ENCODE results near the gene TUBGCP5.

The TUBGCP5 gene

DNA sequence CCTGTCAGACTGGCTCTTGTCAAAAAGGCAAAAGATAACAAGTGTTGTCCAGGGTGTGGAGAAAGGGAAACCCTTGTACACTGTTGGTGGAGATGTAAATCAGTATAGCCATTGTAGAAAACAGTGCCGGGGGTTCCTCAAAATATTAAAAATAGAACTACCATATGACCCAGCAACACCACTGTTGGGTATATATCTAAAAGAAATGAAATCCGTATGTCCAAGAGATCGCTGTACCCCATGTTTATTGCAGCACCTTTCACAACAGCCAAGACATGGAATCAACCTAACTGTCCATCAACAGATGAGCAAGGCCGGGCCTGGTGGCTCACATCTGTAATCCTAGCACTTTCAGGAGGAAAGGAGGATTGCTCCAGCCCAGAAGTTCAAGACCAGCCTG lies 65.4 kb downstream of the TUBGCP5 start:
- no peak for DNase-seq

DNA sequence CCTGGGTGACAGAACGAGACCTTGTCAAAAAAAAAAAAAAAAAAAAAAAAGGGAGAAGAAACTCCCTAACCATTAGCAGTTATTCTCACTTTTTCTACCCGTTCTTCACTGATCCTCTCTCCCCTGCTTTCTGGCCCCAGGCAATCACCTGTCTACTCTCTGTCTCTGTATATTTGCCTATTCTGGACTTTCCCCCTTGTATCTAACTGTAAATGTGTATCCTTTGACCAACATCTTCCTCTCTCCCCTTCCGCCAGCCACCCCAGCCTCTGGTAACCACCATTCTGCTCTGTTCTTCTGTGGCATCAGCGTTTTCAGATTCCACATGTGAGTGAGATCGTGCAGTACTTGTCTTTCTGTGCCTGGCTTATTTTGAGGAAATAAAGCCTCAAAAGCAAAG lies 66.1 kb downstream of the TUBGCP5 start:
- no peak for DNase-seq

DNA sequence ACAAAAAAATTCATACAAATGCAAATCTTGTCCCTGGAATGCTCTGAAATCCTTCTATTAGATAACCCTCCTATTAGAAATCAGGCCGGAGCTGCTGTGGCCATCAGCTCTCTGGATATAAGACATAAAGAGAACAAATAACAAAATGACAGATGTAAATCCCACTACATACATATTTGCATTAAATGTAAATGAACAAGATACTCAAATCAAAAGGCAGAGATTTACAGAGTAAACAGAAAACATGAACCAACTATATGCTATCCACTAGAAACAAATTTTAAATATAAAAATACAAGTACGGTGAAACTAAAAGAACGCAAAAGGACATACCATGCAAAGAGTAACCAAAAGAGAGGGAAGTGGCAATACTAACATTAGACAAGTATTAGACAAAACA lies 69.9 kb downstream of the TUBGCP5 start:
- DNase-seq: no peak

DNA sequence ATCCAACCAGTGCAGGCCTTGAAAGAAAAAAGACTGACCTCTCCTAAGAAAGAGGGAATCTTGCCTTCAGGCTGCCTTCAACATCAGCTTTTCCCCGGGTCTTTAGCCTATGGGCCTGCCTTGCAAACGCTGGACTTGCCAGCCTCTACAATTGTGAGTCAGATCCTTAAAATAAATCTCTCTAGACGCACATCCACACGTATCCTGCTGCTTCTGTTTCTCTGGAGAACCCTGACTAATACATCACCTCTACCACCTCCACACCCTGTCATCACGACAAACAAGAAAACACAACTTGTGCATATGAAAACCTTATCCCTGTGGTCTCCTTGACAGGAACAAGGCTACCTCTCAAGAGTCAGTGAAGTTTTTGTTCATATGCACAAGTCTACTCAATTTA lies 71.0 kb downstream of the TUBGCP5 start:
- no peak for DNase-seq

DNA sequence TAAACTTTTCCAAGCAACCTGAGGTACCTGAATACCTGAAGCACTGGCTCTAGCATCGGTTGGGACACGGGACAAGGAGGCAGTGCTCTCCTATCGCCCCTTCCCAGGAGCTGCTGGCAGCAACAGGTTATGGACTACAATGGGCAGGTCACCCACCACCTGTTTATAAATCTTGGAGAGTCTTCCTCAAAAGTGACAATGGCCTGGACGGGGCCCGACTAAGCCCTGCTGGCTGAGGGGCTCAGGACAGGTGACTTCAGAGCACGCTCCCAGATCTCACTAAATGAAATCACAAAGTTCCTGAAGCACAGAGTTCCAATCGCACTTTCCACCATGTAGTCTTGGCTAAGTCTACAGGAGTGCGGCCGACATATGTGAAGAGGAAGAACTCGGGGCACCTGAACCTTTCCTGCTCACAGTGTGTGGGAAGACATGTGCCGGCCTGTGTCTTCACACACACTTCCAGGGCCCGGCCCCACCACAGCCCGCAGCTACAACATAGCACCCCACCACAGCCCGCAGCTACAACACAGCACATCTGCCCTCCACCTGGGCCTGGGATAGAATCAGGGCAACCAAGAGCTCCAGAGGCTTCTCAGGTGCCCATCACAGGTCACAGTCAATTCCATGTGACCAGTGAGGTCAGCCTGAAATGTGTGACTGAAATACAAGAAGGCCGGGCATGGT lies 72.1 kb downstream of the TUBGCP5 start:
- no peak for DNase-seq

DNA sequence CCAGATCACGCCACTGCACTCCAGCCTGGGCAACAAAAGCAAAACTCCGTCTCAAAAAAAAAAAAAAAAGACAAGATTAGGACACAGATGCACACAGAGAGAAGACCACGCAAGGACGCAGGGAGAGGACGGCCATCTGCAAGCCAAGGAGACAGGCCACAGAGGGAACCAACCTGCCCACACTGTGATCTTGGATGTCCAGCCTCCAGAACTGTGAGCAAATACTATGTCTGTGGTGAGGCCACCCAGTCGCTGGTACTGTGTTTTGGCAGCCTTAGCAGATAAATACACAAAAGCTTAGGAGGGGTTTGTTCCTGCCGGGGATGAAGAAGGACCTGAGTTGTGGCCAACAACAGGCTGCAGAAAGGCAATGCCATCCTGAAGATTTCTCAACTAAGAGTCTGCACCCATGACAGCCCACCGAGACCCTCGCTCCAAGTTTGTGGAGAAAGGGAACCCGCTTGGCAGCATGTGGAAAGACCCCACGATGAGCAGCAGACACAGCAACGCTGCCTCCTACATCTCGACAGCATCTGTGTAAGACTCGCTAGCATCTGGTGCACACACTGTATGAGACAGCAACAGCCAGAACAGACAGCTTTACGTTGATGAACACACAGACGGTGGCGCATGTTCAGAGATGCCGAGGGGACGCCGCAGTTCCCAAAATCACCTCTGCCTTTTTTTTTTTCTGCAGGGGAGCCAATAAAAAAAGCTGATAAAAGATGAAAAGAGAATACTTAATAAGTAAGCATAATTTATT lies 72.9 kb downstream of the TUBGCP5 start:
- no peak for DNase-seq

DNA sequence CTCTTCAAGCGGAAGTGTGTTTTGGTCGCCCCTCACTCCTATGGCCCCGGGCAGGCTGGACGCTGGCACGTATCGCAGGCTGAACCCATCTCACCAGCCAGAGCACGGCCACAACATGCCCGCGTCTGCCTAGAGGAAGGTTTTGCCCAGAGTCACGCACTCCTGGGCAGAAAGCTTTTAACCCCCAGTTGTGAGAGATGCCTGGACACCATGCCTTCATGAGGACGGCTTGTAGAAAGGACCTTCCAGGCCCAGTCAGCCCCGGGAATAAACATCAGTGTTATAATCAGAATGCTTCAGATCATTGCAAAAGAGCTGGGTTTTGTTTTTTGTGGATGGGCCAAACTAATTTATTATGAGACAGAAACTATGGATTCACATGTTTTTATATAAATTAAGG lies 75.7 kb downstream of the TUBGCP5 start:
- no peak for DNase-seq

DNA sequence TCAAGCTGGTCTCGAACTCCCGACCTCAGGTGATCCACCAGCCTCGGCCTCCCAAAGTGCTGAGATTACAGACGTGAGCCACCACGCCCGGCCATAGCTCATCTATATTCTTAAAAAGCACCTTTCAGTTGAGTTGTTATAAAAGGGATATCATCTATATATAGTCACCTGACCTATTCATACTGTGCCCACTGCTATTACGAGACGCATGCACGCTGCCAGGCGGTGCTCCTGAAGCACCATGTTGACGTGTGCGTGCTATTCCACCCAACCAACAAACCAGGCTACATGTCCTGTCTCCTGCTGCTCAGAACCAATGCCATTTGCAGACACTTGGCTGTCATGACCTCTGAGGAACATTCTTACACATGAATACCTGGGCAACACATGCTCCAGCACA lies 76.8 kb downstream of the TUBGCP5 start:
- DNase-seq: no peak

DNA sequence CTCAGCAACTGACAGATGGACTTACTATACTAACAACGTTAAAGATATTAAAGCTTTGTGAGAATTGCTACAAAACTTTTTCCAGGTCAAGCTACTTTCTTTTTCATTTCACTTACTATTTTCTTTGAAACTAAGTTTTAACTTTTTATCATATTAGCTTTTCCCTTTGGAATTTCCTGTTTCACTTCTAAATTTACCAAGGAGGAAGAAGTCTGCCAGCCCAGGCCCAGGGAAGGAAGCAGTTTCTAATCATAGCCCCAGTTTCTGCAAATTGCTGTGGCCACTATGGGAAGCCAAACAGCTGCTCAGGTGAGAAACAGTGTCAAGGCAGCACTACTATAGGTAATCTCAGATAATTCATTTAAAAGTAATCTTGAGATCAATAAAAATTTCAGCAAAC lies 77.6 kb downstream of the TUBGCP5 start:
- no peak for DNase-seq

DNA sequence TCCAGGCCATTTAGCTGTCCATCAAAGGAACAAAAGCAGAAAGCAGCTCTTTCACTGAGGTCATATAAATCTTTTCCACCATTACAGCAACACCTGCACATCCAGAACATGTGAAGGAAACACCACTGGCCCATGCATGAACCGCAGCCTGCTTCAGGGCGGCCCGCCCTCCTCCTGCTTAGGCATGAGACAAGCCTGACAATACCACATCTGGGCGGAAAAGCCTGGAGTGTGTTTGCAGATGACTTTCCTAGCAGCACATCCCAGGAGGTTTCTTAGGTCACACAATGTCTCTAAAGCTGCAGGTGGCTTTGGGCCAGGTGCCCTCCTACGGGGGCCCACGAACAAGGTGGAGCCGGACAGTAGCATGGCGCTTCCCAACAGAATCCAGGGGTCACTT lies 78.8 kb downstream of the TUBGCP5 start:
- DNase-seq: no peak

DNA sequence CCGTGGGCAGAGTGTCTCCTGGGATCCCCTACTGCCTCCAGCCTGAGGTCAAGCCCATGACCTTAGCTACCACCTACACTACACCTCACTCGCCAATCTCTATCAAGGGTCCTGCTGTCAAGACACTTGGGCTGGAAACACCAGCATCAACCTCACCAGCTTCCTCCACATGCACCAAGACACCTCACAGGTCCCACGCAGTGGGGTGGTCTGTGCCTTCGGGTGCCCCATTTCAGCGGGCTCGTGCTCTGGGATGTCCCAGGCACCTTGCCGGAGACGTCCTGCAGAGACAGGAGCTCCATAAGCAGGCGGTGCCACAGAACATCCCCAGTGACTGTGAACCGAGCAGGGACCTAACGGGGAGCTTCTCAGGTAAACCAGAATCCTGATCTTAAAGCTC lies 79.2 kb downstream of the TUBGCP5 start:
- no peak for DNase-seq

DNA sequence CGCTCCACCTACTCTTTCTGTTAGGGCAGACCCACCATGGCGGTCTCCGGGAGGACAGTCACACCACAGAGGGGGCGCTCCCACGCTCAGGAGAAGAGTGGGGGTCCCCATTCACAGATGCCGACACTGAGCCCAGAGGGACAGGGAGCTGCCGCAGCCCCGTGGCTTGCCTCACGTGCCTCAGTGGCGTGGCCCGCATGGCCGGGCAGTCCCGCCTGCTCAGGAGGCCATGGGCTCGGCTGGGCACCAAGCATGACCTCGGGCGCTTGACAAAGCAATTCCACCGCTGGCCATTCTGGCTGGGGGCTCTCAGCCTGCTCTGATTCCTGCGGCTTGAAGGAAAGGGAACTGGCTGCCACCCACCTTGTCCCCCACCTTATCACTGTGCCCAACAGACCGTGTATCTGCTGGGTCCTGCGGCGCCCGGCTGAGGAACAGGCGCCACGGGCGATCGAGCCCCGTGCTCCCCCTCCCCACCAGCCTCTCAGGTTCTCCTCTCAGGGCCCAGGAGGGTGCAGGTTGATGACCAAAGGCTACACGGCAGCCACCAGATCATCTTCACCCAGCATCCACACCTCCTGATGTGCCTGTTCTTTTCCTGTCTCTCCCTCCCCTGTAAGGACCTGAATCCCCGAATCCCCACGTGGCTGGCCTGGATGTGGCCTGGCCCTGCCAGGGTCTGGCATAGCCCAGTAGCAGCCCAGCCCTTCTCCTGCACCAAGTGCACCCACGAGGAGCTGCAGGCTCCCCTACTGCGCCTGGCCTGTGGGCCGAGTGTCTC lies 79.9 kb downstream of the TUBGCP5 start:
- DNase-seq: no peak

DNA sequence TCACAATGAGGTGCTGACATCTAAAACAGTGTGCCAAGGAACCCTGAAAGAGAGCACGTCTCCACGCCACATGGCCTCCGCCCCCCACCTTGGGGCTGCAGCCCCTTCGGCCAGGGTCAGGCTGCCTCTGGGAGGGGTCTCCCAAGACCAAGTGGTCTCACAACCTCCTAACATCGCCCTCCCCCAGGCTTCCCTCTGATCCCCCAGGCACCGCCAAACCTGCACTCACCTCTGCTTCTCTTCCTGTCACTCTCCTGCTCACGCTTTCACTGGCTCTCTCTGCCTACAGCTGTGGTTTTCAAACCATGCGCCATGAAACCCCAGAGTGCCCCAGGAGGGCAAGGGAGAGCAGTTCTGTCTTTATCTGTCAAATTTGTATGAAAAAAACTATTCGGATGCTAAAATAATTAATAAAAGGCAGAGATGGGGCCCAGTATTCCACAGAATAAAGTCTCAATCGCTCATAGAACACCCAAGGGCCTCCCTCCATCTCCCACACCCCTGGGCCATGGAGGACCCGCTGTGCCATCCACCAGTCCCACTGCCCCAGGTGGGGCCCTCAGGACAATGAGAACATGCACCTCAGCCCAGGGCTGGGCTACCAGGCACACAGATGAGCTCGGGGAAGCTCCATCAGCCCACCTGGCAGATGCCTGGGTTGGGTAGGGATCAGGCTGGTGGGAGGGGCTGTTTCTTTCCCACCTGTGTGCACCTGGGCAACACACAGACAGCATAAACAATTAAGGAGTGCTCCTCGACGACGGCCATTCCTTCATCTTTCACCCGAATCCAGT lies 80.7 kb downstream of the TUBGCP5 start:
- no peak for DNase-seq

DNA sequence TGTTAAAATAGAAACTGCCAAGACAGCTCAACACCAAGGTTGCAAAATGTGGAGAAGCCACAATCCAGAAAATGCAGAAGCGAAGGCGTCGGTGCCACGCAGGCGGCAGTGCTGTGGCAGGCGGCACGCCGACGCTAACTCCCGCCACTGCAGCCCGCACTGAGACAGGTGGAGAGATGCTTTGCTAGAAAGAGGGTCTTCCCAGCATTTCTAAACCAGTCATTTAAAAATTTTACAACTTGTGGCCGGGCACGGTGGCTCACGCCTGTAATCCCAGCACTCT lies 82.5 kb downstream of the TUBGCP5 start:
- DNase-seq: no peak

DNA sequence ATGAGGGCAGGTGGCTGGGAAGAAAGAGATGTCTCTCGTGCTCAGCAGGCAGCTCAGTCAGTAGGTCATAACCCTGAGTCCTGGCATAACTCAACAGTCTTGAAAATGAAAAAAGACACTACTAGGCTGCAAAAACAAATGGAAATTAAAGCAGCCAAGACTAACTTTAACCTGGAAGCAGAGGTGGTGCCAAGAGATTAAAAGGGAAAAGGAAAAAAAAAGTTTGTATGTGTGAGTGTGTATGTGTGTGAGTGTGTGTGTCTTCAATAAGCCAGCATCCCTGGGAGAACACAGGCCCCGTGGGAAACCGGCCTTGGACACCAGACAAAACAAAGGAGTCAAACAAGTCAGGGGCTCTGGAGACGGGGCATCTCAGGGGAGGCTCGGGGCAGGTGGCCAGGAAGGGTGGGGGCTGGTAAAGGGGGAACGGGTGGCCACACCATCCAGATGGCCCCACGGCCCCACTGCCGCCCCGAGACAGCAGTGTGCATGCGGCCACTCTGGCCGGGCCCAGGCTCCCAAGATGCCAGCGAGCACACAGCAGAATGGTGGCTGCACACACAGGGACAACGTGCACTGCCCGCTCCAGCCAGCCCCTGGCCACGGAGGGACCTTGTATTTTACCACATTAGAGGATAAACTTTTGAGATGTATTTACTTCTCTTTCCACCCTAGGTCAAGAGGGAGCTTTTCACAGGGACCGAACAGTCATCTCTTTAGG lies 83.0 kb downstream of the TUBGCP5 start:
- no peak for DNase-seq

DNA sequence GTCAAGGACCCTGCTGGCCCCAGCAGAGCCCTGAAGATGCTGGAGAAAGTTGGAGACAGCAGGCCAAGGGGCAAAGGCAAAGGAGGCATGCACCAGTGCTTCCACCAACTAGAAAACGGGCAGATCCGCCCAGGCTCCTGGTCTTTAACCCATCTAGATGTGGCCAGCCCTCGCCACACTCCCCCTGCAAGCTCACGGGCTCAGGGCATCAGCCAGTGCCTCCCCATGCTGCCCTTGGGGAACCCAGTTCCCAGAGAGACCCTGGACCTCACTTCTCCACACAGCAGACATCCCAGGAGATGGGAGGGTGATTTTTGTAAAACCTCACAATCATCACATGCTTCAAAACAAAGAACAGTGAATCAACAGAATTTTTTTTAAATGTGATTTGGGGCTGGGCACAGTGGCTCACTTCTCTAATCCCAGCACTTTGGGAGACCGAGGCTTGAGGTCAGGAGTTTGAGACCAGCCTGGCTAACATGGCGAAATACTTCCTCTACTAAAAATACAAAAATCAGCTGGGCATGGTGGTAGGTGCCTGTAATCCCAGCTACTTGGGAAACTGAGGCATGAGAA lies 83.7 kb downstream of the TUBGCP5 start:
- DNase-seq: no peak

DNA sequence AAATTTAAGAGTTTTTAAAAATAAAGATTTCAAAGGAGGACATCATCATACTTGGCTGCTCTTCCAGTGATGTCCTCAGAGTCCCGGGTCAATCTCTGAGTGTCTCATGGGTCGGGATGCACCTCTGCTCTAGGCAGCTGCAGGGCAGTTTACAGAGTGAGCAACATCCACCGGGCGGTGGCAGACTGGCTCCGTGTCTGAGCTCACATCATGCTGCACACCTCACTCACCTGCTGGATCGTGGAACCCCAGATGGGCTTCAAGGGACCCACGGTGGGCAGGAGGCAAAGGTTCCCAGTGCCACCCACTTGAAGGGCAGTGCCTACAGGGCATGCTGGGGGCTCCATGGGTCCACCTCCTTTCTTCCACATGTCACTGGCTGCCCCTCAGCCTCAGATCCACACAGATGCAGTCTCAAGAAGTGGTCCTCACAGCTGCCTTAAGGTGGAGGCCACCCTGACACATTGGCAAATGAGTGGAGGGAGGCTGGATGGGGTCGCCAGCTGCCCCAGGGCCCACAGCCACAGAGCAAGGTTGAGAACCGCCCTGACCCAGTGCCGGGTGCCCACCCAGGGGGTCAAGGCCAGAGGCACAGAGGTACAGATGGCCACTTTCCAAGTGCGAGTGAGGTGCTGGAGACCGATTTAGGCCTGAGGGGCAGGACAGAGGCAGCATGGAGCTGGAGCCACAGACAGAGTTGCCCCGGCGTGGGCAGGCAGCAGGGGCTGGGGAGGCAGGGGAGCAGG lies 84.4 kb downstream of the TUBGCP5 start:
- DNase-seq: no peak

DNA sequence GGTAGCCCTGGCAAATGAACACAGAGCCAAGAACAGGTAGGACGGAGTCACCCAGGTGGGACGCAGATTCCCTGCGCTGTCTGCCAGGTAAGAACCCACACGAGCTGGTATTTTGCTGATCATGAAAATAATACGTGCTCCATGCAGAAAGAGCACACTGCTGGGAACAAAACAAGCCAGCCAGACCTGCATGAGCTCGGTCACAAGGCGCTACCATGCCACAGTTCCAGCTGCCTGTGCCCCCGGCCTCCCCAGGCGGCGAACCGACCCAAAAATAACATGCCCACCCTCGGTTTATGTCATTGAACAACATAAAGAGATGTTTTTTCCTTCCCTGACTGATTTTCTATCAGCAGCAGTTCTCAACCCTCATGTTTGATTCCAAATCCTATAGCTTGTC lies 85.0 kb downstream of the TUBGCP5 start:
- DNase-seq: no peak

DNA sequence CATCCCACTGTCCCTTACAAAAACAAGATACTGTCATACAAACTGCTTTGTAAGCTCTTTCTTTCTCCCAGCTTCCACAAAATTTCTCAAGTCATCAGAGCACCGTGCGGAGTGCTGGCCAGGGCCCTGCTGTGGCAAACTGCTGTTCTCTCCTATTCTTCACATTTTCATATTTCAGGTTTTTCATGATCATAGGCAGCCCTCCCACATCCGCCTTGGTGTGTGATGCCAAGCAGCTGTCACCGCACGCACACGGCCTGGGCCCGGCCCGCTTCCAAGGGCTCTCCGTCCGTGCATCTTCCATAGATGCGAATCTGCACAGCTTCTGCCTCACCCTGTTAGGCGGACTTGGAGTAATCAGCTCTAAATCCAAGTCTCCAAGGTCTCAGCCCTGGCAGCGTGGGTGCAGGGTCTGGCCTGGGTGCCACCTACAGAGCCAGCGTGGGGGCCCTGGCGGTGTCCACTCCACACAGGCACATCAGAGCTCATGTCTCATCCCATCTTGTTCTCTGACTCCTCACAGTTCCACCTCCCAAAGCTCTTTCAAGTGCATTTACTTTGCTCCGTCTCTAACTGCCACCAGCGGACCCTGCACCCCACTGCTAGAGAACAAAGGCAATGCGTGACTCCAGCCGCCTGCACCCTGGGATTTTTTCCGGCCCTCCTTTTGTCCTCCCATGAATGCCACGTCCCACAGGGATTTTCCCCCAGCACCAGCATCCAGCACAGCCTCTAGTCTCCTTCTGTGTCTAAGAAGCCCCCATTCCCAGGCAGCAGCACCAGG lies 86.4 kb downstream of the TUBGCP5 start:
- no peak for DNase-seq

DNA sequence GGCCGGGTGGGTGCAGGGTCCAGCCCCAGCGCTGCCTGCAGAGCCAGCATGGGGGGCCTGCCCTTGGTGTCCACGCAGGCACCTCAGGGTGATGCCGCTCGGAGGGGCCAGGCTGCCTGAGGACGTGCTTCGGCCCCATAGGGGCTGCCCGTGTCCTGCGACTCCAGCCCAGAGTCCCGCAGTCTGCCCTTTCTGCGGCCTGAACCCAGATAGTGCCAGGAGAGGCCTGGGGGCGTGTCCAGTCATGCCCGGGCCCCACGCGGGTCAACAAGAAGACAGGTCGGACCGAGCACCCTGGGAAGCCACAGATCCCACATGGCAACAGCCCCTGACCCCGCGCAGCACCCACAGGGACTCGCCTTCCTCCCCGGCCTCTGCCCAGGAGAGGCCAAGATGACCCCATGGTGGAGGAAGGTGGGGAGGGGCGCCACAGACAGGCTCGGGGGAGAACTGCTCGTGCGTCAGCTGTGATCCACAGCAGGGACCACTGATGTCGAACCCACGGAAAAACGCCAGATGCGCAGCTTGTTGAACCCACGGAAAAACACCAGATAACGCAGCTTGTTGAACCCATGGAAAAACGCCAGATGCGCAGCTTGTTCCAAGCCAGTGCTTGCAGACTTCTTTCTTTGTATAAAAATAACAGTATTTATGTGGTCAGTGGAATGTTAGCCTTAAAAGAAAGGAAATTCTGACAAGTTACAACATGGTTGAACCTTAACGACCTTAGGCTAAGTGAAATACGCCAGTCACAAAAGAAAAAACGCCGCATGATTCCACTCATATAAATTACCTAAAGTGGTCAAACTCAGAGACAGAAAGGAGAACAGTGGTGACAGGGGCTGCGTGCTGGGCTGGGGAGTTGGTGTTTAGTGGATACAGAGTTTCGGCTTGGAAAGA lies 87.7 kb downstream of the TUBGCP5 start:
- DNase-seq: no peak
